ENCODE results near the gene ABHD5.
A peak's percentile ranks its signal among the peaks of the same experiment; 100 is the strongest.

The ABHD5 gene

GRCh38 chr3:43755516-43756200 lies 64.9 kb downstream of the ABHD5 start:
- H3K4me3 ChIP-seq (replicated peaks; ENCODE audit: low read depth, low read length): no peak overlapping the region
- TF ChIP-seq CTCF (IDR thresholded peaks at IDR 0.05; ENCODE audit: low read depth, low read length, missing control alignments): no peak
- no peak for DNase-seq (ENCODE audit: extremely low read depth, low read depth)

- DNase-seq (ENCODE audit: extremely low read depth, low read depth): no peak
- no peak overlapping the region for H3K4me3 ChIP-seq (replicated peaks; ENCODE audit: low read depth, low read length)
- no peak for TF ChIP-seq CTCF (IDR thresholded peaks at IDR 0.05; ENCODE audit: low read depth, low read length, missing control alignments)
Observed at GRCh38 chr3:43757666-43758321, 67.1 kb downstream of the ABHD5 start.

- no peak overlapping the region for H3K4me3 ChIP-seq (replicated peaks; ENCODE audit: low read depth, low read length)
- no peak for TF ChIP-seq CTCF (IDR thresholded peaks at IDR 0.05; ENCODE audit: low read depth, low read length, missing control alignments)
- DNase-seq (ENCODE audit: extremely low read depth, low read depth): no peak
Observed at GRCh38 chr3:43758592-43759225, 68.0 kb downstream of the ABHD5 start.

GRCh38 chr3:43759297-43759782 lies 68.6 kb downstream of the ABHD5 start:
- TF ChIP-seq CTCF (IDR thresholded peaks at IDR 0.05; ENCODE audit: low read depth, low read length, missing control alignments): peak; percentile 35
- DNase-seq (ENCODE audit: extremely low read depth, low read depth): no peak
- H3K4me3 ChIP-seq (replicated peaks; ENCODE audit: low read depth, low read length): no peak overlapping the region

GRCh38 chr3:43759938-43760337 lies 69.2 kb downstream of the ABHD5 start:
- DNase-seq (ENCODE audit: extremely low read depth, low read depth): no peak
- TF ChIP-seq CTCF (IDR thresholded peaks at IDR 0.05; ENCODE audit: low read depth, low read length, missing control alignments): no peak
- H3K4me3 ChIP-seq (replicated peaks; ENCODE audit: low read depth, low read length): no peak overlapping the region

GRCh38 chr3:43760938-43761337 lies 70.2 kb downstream of the ABHD5 start:
- no peak overlapping the region for H3K4me3 ChIP-seq (replicated peaks; ENCODE audit: low read depth, low read length)
- TF ChIP-seq CTCF (IDR thresholded peaks at IDR 0.05; ENCODE audit: low read depth, low read length, missing control alignments): no peak
- no peak for DNase-seq (ENCODE audit: extremely low read depth, low read depth)

Measured in HFF-Myc (cell line).